ENCODE results near the gene MAML3.
A peak's percentile ranks its signal among the peaks of the same experiment; 100 is the strongest.

MAML3 gene

DNA sequence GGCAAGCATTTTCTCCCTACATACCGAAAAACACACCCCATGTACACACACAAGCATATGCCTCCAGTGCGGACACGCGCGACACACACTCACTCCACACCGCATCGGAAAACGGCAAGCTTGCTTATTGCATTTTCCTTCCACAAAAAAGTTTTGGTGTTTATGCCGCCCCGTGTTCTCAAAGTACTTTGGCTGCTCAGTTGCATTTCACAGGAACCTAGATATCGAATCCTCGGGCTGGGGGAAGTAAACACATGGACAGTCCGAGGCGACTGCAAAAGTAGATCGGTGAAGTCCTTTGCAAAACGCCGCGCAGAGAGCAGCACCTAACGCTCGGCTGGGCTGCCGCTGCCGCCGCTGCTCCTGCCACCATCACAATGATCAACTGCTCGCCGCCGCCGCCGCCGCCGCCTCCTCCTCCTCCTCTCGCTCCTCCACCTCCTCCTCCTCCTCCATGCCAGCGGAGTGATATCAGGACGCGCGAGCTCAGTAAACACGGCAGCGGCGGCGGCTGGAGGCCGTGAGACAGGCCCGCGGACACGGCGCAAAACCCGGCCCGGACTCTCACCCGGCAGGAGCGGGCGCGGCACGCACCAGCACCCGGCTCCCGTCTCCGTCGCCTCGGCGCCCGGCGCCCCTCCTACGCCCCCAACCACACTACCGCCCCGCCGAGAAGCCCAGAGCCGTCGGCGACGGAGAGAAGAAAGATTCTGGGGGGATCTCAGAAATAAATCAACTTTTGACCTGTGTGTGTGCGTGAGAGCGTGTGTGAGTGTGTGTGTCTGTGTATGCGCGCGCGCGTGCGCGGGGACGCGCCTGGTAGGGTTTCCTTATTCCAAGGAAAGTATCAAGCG is at the start of gene MAML3:
TSS of gene MAML3 (minus strand) at position 467 of the 854 bp plus-strand sequence. CDS start 857 bp downstream, outside the sequence.
- peak within 1 kb of the TSS; percentile 99 for H3K4me2 ChIP-seq (ENCODE audit: low read length)
- TF ChIP-seq, protein P1, sequence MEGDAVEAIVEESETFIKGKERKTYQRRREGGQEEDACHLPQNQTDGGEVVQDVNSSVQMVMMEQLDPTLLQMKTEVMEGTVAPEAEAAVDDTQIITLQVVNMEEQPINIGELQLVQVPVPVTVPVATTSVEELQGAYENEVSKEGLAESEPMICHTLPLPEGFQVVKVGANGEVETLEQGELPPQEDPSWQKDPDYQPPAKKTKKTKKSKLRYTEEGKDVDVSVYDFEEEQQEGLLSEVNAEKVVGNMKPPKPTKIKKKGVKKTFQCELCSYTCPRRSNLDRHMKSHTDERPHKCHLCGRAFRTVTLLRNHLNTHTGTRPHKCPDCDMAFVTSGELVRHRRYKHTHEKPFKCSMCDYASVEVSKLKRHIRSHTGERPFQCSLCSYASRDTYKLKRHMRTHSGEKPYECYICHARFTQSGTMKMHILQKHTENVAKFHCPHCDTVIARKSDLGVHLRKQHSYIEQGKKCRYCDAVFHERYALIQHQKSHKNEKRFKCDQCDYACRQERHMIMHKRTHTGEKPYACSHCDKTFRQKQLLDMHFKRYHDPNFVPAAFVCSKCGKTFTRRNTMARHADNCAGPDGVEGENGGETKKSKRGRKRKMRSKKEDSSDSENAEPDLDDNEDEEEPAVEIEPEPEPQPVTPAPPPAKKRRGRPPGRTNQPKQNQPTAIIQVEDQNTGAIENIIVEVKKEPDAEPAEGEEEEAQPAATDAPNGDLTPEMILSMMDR (IDR thresholded peaks at IDR 0.05) = no peak
- H3K9me3 ChIP-seq (ENCODE audit: control insufficient read depth, low read length) = no peaks in the 10 kb centered on the region
- H2AFZ ChIP-seq = peak within 1 kb of the TSS; percentile 90
- H3K36me3 ChIP-seq (ENCODE audit: control insufficient read depth, insufficient read depth, low read length) = no peaks in the 10 kb centered on the region
- H3K79me2 ChIP-seq = no peaks in the 10 kb centered on the region
- H3K4me1 ChIP-seq = no peaks in the 10 kb centered on the region
- peak within 1 kb of the TSS; percentile 98 for H3K27ac ChIP-seq
- peak within 1 kb of the TSS; percentile 92 for H3K4me3 ChIP-seq (ENCODE audit: low read depth, low read length)
- peak within 1 kb of the TSS; percentile 67 for H3K9ac ChIP-seq
- no peaks in the 10 kb centered on the region for H3K27me3 ChIP-seq (ENCODE audit: control insufficient read depth, insufficient read depth, low read length)

DNA sequence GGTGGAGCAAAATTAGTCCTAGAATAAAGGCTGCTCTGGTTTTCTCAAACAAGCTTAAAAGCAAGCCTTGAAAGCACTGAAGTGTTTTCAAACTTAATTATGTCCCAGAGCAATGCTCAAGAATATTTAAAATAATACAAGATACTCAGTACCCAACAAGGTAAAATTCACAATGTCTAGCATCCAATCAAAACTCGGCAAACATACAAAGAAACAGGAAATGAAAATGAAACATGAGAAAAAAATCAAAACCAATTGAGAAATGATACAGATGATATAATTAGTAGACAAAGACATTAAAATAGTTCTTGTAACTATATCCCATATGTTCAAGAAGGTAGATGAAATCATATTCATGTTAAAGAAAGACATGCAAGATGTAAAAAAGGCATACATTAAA is 45.0 kb upstream of the MAML3 start:
- Histone ChIP-seq H3K4me3 (ENCODE audit: low read depth, low read length) (no peak overlapping the region), H3K36me3 (ENCODE audit: control insufficient read depth, insufficient read depth, low read length) (no peaks in the 10 kb centered on the region), H3K4me1 (no peaks in the 10 kb centered on the region), H3K27me3 (ENCODE audit: control insufficient read depth, insufficient read depth, low read length) (no peaks in the 10 kb centered on the region), H3K9ac (no peak overlapping the region), H3K9me3 (ENCODE audit: control insufficient read depth, low read length) (no peaks in the 10 kb centered on the region), H2AFZ (no peak overlapping the region), H3K79me2 (no peaks in the 10 kb centered on the region), H3K4me2 (ENCODE audit: low read length) (no peak overlapping the region), H3K27ac (no peak overlapping the region)
- TF ChIP-seq, protein P1 (IDR thresholded peaks at IDR 0.05) = no peak

DNA sequence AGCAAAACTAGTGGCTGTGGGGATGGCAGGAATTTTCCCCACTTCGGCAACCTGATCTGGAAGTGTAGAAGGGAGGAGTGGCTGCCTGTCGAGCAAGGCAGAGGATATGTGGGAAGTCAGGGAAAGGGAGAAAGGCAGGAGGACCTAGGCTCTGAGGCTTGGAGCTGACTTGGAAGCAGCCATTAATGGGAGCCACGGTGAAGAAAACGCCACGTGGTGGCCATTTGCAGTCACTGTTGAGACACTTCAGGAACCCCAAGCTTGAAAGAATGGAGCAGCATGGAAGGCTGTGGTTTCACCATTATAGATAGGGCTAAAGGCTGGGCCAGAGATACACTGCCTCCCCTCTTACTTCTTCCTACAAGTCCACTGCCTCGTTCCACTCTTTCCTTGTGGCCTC is 41.8 kb upstream of the MAML3 start:
- no peaks in the 10 kb centered on the region for H3K4me1 ChIP-seq
- H3K27me3 ChIP-seq (ENCODE audit: control insufficient read depth, insufficient read depth, low read length) = no peaks in the 10 kb centered on the region
- no peak overlapping the region for H3K4me3 ChIP-seq (ENCODE audit: low read depth, low read length)
- H3K9me3 ChIP-seq (ENCODE audit: control insufficient read depth, low read length) = no peaks in the 10 kb centered on the region
- no peaks in the 10 kb centered on the region for H3K79me2 ChIP-seq
- TF ChIP-seq, protein P1 (IDR thresholded peaks at IDR 0.05) = no peak
- H3K27ac ChIP-seq = no peak overlapping the region
- H2AFZ ChIP-seq = peak overlapping the region; percentile 66
- no peak overlapping the region for H3K4me2 ChIP-seq (ENCODE audit: low read length)
- no peaks in the 10 kb centered on the region for H3K36me3 ChIP-seq (ENCODE audit: control insufficient read depth, insufficient read depth, low read length)
- H3K9ac ChIP-seq = no peak overlapping the region

DNA sequence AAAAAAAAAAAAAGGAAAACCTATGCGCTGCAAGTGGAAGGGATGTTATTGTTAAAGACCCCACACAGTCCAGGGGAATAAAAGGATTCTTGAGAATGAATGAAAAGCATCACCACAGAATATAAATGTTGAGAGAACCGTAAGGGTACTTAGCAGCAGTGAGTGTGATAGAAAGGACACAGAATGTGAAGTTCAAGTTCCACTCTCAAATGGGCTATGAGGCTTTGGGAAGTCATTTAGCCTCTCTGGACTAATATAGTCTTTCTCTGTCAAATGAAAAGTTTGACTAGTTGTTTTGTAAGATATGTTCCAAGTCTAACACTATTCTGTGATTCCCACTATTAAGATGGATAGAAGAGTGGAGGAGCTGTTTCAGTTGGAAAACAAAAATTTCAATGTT is 35.8 kb upstream of the MAML3 start:
- H2AFZ ChIP-seq = no peak overlapping the region
- H3K9me3 ChIP-seq (ENCODE audit: control insufficient read depth, low read length) = no peaks in the 10 kb centered on the region
- H3K79me2 ChIP-seq = no peaks in the 10 kb centered on the region
- no peak overlapping the region for H3K9ac ChIP-seq
- H3K27ac ChIP-seq = no peak overlapping the region
- TF ChIP-seq, protein P1 (IDR thresholded peaks at IDR 0.05) = no peak
- no peaks in the 10 kb centered on the region for H3K27me3 ChIP-seq (ENCODE audit: control insufficient read depth, insufficient read depth, low read length)
- H3K4me1 ChIP-seq = peaks cover 3% of the 10 kb centered on the region
- no peak overlapping the region for H3K4me2 ChIP-seq (ENCODE audit: low read length)
- no peak overlapping the region for H3K4me3 ChIP-seq (ENCODE audit: low read depth, low read length)
- no peaks in the 10 kb centered on the region for H3K36me3 ChIP-seq (ENCODE audit: control insufficient read depth, insufficient read depth, low read length)

DNA sequence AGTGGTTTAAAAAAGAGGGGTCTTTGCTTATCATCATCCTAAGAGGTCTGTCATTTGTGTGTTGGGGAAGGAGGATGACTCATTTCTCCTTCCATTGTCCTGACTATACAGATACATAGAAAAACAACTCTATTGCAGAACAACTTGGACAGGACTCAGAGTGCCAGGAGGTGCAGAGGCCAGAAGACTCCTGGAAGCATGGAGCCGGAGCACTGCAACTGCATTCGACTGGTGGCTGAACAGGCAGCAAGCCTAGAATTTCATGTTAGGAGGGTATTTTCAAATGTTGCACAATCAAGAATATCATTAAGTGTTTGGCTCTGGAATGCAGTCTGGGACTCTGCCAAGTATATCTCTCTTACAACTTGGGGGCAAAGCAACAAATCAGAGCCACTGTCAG is 35.0 kb upstream of the MAML3 start:
- Histone ChIP-seq H3K4me3 (ENCODE audit: low read depth, low read length) (no peak overlapping the region), H3K27ac (no peak overlapping the region), H3K79me2 (no peaks in the 10 kb centered on the region), H2AFZ (no peak overlapping the region), H3K9ac (no peak overlapping the region), H3K27me3 (ENCODE audit: control insufficient read depth, insufficient read depth, low read length) (no peaks in the 10 kb centered on the region), H3K9me3 (ENCODE audit: control insufficient read depth, low read length) (no peaks in the 10 kb centered on the region), H3K4me2 (ENCODE audit: low read length) (no peak overlapping the region), H3K4me1 (peaks cover 3% of the 10 kb centered on the region), H3K36me3 (ENCODE audit: control insufficient read depth, insufficient read depth, low read length) (no peaks in the 10 kb centered on the region)
- TF ChIP-seq, protein P1 (IDR thresholded peaks at IDR 0.05) = no peak
